HG02763 (cell line): ENCODE data around the gene OMD.

ENCODE experiments used
- ATAC-seq: cut with Tn5 transposase; IDR thresholded peaks from one replicate; pipeline ENCODE4 v1.9.1; 2021; ENCODE audit warnings: mild to moderate bottlenecking, moderate library complexity; ENCODE audit not compliant: unreplicated experiment

OMD gene

DNA sequence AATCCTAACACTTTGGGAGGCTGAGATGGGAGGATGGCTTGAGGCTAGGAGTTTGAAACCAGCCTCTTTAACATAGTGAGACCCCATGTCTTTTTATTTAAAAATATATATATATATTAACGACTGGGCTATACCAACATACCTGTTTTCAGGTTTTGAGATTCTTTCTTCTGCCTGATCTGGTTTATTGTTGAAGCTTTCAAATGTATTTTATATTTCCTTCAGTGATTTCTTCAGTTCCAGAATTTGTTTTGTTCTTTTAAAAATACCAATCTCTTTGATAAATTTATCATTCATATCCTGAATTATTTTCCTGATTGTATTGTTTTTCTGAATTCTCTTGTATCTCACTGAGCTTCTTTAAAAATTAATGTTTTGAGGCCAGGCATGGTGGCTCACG, 51.1 kb downstream of the OMD start:
- no peak for ATAC-seq

DNA sequence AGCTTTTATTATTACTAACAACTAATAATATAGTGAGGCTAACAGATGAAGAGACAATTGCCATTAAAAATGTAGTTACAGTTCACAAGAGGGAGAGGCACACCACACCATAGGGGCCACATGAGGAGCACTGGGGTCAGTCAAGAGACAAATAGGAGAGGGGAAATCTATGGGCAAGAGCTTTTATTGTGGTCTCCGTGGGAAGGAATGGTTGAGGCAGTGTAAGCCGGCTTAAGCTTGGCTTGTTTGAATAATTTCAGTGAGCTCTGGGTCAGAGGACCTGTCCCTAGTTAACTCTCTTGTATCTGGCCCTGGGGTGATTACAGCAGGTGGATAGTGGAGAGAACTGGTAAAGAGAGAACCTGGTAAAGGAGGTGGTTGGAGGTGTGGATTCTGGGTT, 55.2 kb downstream of the OMD start:
- no peak for ATAC-seq
